Breast epithelium (tissue), 4 donors: Measurements from ENCODE around the gene INPP5K. TPM values are rescaled to one million over a fixed set of nuclear protein-coding genes. Genes with fewer than 3 reads are reported as not detected.

Experiments
- DNase-seq, 2 donors: peaks; one replicate each; pipeline ENCODE4 v3.0.0-alpha.2; 2019; ENCODE audit warnings: low spot score in 2 of 2
- H3K27ac ChIP-seq, 2 donors: fragments of 200-600 bp; sonication (generic) in 1 of 2; one replicate each; pipeline ENCODE4 v1.5.1; 2016 to 2019; ENCODE audit warnings: mild to moderate bottlenecking in 1 of 2
- H3K27me3 ChIP-seq, 2 donors: fragments of 200-600 bp; sonication (generic) in 1 of 2; one replicate each; pipeline versions ENCODE4 v1.5.1 to v1.6.0; 2017 to 2019; ENCODE audit warnings: control low read depth in 1 of 2, mild to moderate bottlenecking in 1 of 2
- H3K36me3 ChIP-seq: fragments of 200-600 bp; one replicate; pipeline ENCODE4 v1.5.1; 2019
- H3K4me1 ChIP-seq, 2 donors: fragments of 200-600 bp; sonication (generic); one replicate each; pipeline ENCODE4 v1.5.1; 2016 to 2019; ENCODE audit warnings: control low read depth in 1 of 2
- H3K4me3 ChIP-seq, 3 donors: fragments of 200-600 bp; sonication (generic); 1 replicate in 2 of 3; 2 replicates in 1 of 3; pipeline ENCODE4 v1.5.1; 2016 to 2019; ENCODE audit warnings: mild to moderate bottlenecking in 3 of 3, moderate library complexity in 2 of 3
- H3K9me3 ChIP-seq, 2 donors: fragments of 200-600 bp; sonication (generic) in 1 of 2; one replicate each; pipeline ENCODE4 v1.5.1; 2016 to 2019; ENCODE audit warnings: control low read depth in 1 of 2
- POLR2A ChIP-seq: fragments of 450-650 bp; IDR thresholded peaks from one replicate; pipeline ENCODE4 v1.6.1; 2016; ENCODE audit warnings: antibody characterized with exemption, mild to moderate bottlenecking, moderate library complexity
- POLR2AphosphoS5 ChIP-seq, 3 donors: sonication (generic); formaldehyde crosslinking; IDR thresholded peaks; one replicate each; pipeline ENCODE4 v1.6.1; 2017; ENCODE audit warnings: antibody characterized with exemption in 3 of 3
- intact Hi-C: fragments of 100-400 bp; cut with DNase I; formaldehyde crosslinking; loops from one replicate; pipeline ENCODE4 v1.15.1; 2023; ENCODE audit warnings: low total_unique reads
- total RNA-seq, 3 donors: library from RNA; depleted of rRNA; stranded (reverse); fragments of >200 nt; gene quantifications; one replicate each; pipeline ENCODE4 v1.1.0, GENCODE V29; 2016
- TF ChIP-seq, protein P1 (sequence below), 3 donors: fragments of 450-650 bp; IDR thresholded peaks; one replicate each; pipeline ENCODE4 v1.5.1; 2016 to 2017; ENCODE audit warnings: antibody characterized with exemption in 3 of 3, mild to moderate bottlenecking in 3 of 3, moderate library complexity in 3 of 3

INPP5K gene
- total RNA-seq, 3 donors from 2014 or later = 75.2 to 177 (median 88.8) TPM

- H3K27me3 ChIP-seq = no peaks in the 10 kb centered on the region
- H3K36me3 ChIP-seq = peaks cover 4% of the 10 kb centered on the region
- TF ChIP-seq POLR2A (no peak), POLR2AphosphoS5 (IDR thresholded peaks at IDR 0.05) (no peak)
- TF ChIP-seq, protein P1, sequence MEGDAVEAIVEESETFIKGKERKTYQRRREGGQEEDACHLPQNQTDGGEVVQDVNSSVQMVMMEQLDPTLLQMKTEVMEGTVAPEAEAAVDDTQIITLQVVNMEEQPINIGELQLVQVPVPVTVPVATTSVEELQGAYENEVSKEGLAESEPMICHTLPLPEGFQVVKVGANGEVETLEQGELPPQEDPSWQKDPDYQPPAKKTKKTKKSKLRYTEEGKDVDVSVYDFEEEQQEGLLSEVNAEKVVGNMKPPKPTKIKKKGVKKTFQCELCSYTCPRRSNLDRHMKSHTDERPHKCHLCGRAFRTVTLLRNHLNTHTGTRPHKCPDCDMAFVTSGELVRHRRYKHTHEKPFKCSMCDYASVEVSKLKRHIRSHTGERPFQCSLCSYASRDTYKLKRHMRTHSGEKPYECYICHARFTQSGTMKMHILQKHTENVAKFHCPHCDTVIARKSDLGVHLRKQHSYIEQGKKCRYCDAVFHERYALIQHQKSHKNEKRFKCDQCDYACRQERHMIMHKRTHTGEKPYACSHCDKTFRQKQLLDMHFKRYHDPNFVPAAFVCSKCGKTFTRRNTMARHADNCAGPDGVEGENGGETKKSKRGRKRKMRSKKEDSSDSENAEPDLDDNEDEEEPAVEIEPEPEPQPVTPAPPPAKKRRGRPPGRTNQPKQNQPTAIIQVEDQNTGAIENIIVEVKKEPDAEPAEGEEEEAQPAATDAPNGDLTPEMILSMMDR (IDR thresholded peaks at IDR 0.05) = no peak
- no peak overlapping the region for H3K4me3 ChIP-seq
- no peak for DNase-seq
- no peak overlapping the region for H3K27ac ChIP-seq
- no peaks in the 10 kb centered on the region for H3K4me1 ChIP-seq
- H3K9me3 ChIP-seq = no peaks in the 10 kb centered on the region
- intact Hi-C loops = no loop called here
Measured at GRCh38 chr17:1469231-1469852, 47.1 kb downstream of the INPP5K start.

DNA sequence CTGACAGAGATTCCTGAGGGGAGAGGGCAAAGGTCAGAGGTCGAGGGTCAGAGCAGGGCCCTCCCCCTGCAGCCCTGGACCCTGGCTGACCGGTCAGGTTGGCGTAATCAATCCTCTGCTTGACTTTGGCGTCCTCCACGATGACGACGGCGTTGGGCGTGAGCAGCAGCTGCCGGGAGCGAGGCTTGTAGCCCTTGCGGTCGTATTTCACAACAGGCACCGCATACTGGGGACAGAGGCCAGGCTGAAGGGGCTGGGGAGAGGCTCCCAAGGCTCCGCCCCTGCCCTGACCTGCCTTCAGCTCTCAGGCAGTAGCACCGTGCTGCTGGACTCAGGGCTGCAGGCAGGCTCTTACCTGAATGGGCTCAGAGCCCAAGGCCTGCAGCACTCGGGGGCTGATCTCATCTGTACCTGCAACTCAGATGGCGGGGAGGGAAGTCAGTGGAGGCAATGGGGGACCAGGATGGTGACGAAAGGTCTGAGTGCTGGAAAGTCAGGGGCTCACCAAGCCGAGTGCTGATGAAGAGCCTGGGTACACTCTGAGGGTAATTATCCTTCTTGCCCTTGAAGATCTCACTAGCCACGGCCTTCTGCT lies 48.4 kb downstream of the INPP5K start:
- DNase-seq = no peak
- Histone ChIP-seq H3K4me3 (no peak overlapping the region), H3K4me1 (no peaks in the 10 kb centered on the region), H3K9me3 (no peaks in the 10 kb centered on the region), H3K27me3 (no peaks in the 10 kb centered on the region), H3K36me3 (peaks cover 4% of the 10 kb centered on the region), H3K27ac (peak overlapping the region; percentile 3 to 12)
- TF ChIP-seq POLR2AphosphoS5 (IDR thresholded peaks at IDR 0.05) (peak in 1 of 3 donors; percentile 60), POLR2A (no peak)
- TF ChIP-seq, protein P1 (IDR thresholded peaks at IDR 0.05) = no peak
- intact Hi-C loops = no loop called here

- intact Hi-C loops = no loop called here
- no peaks in the 10 kb centered on the region for H3K4me1 ChIP-seq
- H3K36me3 ChIP-seq = peaks cover 4% of the 10 kb centered on the region
- no peak for DNase-seq
- no peak for TF ChIP-seq POLR2AphosphoS5 (IDR thresholded peaks at IDR 0.05)
- TF ChIP-seq, protein P1 (IDR thresholded peaks at IDR 0.05) = no peak
- TF ChIP-seq POLR2A = no peak
- no peak overlapping the region for H3K4me3 ChIP-seq
- no peak overlapping the region for H3K27ac ChIP-seq
- H3K9me3 ChIP-seq = no peaks in the 10 kb centered on the region
- no peaks in the 10 kb centered on the region for H3K27me3 ChIP-seq
Measured at GRCh38 chr17:1467258-1467657, 49.2 kb downstream of the INPP5K start.

GRCh38 chr17:1464186-1464585 lies 52.2 kb downstream of the INPP5K start:
- intact Hi-C loops = no loop called here
- no peaks in the 10 kb centered on the region for H3K36me3 ChIP-seq

More at GRCh38 chr17:1464186-1464585, 52.2 kb downstream of the INPP5K start:
- Histone ChIP-seq H3K27ac (no peak overlapping the region), H3K4me3 (no peak overlapping the region), H3K27me3 (no peaks in the 10 kb centered on the region), H3K4me1 (no peaks in the 10 kb centered on the region), H3K9me3 (no peaks in the 10 kb centered on the region)
- TF ChIP-seq POLR2A = no peak
- TF ChIP-seq, protein P1 (IDR thresholded peaks at IDR 0.05) = no peak
- no peak for TF ChIP-seq POLR2AphosphoS5 (IDR thresholded peaks at IDR 0.05)
- no peak for DNase-seq
